HG02759 (cell line): Measurements from ENCODE around the gene VWDE.
"Not testable (repeated sequence)": the region's sequence is repeated elsewhere in the genome, so short reads cannot be mapped to it uniquely, and the experiment has no call there.

Experiments used
- ATAC-seq: cut with Tn5 transposase; IDR thresholded peaks from one replicate; pipeline ENCODE4 v1.9.1; 2021; ENCODE audit warnings: mild to moderate bottlenecking, moderate library complexity; ENCODE audit not compliant: unreplicated experiment

The VWDE gene

GRCh38 chr7:12402365-12402725 is 1.3 kb downstream of the VWDE start:
- ATAC-seq, result no peak

GRCh38 chr7:12401538-12402364 is 1.9 kb downstream of the VWDE start:
- ATAC-seq, result no peak

- ATAC-seq, result no peak
These were observed 5.5 kb downstream of the VWDE start for GRCh38 chr7:12398186-12398585.

DNA sequence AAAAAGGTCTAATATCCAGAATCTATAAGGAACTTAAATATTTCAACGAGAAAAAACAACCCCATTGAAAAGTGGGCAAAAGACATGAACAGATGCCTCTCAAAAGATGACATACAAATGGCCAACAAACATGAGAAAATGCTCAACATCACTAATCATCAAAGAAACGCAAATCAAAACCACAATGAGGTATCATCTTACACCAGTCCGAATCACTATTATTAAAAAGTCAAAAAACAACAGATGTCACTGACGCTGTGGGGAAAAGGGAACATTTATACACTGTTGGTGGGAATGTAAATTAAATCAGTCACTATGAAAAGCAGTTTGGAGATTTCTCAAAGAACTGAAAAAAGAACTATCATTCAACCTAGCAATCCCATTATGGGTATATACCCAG is 6.0 kb downstream of the VWDE start:
- no peak for ATAC-seq

DNA sequence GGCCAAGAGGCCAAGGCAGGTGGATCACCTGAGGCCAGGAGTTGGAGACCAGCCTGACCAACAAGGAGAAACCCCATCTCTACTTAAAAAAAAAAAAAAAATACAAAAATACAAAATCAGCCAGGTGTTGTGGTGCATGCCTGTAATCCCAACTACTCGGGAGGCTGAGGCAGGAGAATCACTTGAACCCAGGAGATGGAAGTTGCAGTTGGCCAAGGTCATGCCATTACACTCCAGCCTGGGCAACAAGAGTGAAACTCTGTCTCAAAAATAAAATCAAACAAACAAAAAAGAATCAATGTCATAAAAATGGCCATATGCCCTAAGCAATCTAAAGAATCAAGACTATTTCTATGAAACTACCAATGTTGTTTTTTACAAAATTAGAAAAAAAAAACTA is 7.0 kb downstream of the VWDE start:
- not testable (repeated sequence) for ATAC-seq

DNA sequence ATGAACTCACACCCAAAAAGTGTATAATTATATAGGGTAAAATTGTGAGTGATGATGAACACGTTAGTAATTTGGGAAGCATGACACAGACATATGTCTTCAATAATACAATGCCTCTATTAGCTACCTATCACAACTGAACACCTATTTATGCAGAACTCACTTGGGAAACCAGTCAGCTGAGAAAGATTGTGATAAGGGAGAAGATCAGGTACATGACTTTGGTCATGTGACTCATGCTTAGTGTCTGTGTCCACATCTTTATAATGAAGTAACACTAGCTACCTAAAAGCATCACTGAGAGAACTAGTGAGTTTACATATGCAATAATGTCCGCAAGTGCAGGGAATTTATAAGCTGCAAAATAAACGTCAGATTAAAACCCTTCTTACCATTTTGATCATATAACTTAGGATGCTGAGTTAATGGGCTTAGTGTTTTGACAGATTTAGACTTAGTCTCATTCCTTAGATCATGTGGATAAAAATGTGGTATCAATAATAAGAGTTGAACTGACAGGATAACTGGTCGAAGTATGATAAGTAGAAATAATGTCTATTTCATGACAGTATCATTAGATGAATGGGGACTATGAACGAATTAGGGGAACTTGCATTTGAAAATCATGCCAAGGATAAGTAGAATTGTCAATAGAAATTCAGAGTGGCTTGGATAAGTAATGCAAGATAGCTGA is 11.6 kb downstream of the VWDE start:
- no peak for ATAC-seq

GRCh38 chr7:12389089-12389700 is 14.5 kb downstream of the VWDE start:
- ATAC-seq, result peak; percentile 99

GRCh38 chr7:12386313-12386740 is 17.3 kb downstream of the VWDE start:
- no peak for ATAC-seq

- ATAC-seq, result no peak
These were observed 18.3 kb downstream of the VWDE start for GRCh38 chr7:12385364-12385786.

- no peak for ATAC-seq
These were observed 20.3 kb downstream of the VWDE start for GRCh38 chr7:12383377-12383776.

DNA sequence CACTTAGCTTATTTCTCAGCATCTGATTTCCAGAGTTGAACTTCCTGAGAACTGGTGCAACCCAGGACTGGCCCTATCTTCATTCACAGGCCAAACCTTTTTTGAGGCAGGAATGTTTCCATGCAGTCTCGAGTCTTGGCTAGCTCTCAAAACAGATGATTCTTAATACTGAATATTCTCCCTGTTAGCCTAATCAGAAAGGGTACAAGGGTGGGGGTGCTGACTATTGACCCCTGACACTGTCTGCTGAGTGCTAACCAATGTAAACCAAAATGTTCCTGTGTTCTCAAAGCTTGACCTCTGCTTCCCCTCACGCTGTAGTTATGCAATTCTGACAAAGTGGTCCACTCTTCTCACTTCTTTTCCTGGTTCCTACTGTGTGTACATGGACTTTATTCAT is 25.3 kb downstream of the VWDE start:
- no peak for ATAC-seq

DNA sequence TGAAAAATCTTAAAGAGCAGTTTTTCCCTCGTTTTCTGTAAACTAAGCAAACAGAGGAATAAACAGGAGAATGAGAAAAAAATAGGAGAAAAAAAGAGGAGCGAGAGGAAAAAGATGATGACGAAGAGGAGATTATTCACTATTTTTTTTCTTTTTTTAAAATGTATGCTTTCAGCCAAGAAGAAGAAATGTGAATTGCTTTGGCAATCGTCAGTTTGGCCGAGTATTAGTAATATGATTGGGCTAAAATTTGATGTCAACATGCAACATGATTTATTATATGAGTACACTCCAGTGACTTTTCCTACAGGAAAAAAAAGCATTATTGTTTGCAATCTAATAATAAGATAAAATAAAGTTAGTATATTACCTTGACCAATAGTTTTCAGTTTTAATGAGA is 26.3 kb downstream of the VWDE start:
- ATAC-seq, result no peak

DNA sequence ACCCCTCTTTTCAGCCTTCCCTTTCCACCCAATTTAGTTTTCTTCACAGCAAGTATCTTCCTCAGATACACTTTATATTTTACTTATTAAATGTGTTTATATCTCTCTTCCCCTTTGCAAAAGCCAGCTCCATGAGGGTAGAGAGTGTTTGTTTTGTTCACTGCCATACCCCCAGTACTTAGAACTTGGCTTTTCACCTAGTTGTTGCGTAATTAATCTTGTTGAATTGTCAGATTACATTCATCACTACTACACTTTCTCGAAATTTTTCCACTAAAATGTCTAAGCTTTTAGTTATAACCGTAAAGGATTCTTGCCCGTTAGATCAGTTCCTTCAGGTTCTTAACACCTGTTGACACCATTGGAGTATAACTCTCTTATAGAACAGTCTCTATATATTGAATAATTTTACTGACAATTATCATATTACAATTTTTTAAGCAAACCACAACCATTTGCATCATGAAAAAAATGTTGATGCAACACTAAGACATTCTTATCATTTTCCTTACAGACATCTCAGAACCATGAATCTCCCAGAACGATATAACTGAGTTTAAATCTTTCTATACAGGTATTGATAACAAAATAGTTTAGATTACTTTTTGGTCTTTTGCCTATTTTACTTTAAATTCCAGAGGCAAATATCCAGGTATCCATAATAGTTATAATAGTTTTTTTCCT is 29.9 kb downstream of the VWDE start:
- no peak for ATAC-seq

- ATAC-seq, result no peak
These were observed 33.4 kb downstream of the VWDE start for GRCh38 chr7:12370249-12370648.

GRCh38 chr7:12369756-12370155 is 33.9 kb downstream of the VWDE start:
- ATAC-seq, result no peak

DNA sequence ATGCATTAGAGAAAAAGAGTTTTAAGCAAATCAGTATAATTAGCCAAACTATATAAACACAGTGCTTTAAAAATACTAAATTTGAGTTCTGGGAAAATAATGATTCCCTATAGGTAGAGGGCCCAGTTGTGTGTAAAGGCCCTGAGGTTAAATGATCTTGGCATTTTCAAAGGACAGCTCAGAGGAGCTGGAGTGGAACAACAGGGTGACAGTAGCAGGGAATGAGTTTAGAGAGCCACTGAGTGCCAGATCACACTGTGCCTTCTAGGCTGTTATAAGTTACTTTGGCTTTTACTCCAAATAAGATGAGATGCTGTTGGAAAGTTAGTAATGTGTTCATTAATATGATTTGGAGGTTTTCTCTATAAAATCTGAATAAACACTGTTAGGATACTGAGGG is 34.6 kb downstream of the VWDE start:
- no peak for ATAC-seq

- no peak for ATAC-seq
These were observed 42.7 kb downstream of the VWDE start for GRCh38 chr7:12360948-12361347.

- ATAC-seq, result no peak
These were observed 45.0 kb downstream of the VWDE start for GRCh38 chr7:12358694-12359093.

DNA sequence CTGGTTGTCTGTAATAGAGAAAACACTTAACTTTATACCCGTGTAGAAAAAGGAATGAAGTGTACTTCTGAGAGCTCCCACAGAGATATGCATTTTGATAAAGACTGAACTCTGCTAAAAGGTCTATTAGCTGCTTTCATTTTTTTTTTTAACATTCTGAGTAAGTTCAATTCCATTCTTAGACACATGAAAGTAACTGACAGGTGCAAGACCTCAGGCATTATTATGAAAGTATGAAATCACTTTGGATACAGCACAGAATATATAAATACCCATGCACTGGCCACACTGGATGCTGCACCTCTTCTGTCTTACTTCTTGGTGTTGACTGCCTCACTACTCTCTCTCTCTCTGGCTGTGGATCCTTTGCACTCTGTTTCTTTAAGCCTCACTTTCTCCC is 46.2 kb downstream of the VWDE start:
- peak; percentile 75 for ATAC-seq

DNA sequence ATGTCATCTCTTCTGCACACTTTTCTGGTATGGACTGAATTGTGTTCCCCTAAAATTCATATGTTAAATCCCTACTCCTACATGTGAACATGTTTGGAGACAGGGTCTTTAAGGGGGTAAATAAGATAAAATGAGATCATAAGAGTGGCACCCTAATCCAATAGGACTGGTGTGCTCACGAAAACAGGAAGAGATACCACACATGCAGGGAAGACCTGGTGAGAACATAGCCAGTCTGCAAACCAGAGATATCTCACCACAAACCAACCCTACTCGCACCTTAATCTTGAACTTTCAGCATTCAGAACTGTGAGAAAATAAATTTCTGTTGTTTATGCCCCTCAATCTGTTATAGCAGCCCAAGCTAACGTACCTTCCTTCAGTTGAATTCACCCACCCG is 51.8 kb downstream of the VWDE start:
- ATAC-seq, result no peak

DNA sequence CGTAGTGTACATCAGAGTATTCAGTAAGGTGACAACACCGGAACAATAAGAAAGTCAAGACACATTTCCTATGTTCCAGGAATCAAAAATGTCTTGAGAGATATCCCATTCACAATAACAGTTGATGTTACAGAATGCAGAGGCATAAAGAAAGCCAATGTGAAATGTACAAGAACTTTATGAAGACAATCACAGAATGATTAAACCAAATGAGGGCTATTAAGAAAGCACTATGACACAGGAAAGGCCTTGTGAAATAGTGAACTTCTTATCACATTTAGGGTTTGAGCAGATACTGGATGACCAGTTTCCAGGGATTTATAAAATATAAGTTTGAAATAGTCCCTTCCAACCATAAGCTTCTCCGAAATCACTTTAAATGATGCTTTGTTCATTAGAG is 52.7 kb downstream of the VWDE start:
- ATAC-seq, result no peak
